Tibial nerve (tissue), 4 donors: Measurements from ENCODE around the gene NR1D1.

ENCODE experiments used
- CTCF ChIP-seq, 5 experiments: fragments of 200-600 bp in 3 of 5; fragments of 450-650 bp in 2 of 5; sonication (generic) in 3 of 5; IDR thresholded peaks; one replicate each; pipeline ENCODE4 v1.5.1; 2016 to 2019; ENCODE audit warnings: antibody characterized with exemption in 5 of 5, mild to moderate bottlenecking in 3 of 5, moderate library complexity in 2 of 5
- EP300 ChIP-seq, 2 donors: sonication (generic); formaldehyde crosslinking; IDR thresholded peaks; one replicate each; pipeline ENCODE4 v1.6.1; 2017; ENCODE audit warnings: antibody characterized with exemption in 2 of 2, mild to moderate bottlenecking in 1 of 2
- POLR2A ChIP-seq, 2 donors: fragments of 450-650 bp; IDR thresholded peaks; one replicate each; pipeline ENCODE4 v1.6.1; 2017; ENCODE audit warnings: antibody characterized with exemption in 2 of 2, mild to moderate bottlenecking in 2 of 2, moderate library complexity in 2 of 2

DNA sequence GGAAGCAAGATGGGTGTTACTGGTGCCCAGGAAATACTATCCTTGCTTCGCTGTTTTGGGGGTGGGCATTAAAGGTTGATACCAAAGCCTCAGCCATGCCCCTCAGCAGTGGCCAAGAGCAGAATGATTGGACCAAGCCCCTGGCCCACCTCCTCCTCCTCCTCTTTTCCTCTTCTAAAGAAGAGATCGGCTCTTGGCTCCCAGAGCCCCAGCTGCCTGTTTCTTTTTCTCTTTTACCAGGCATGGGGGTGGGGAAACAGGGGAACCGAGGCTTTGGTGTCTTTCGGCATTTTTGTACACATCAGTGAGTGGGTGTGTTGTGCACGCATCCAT is 31.8 kb downstream of the NR1D1 start:
- TF ChIP-seq POLR2A (IDR thresholded peaks at IDR 0.05) (no peak), CTCF (IDR thresholded peaks at IDR 0.05) (no peak), EP300 (IDR thresholded peaks at IDR 0.05) (no peak)
